Keratinocyte (primary cell): ENCODE data around the gene PM20D1. TPM values are rescaled to one million over a fixed set of nuclear protein-coding genes. Genes with fewer than 3 reads are reported as not detected.

ENCODE experiments used
- DNase-seq: peaks from one replicate; pipeline ENCODE4 v3.0.0-alpha.2; 2011; ENCODE audit warnings: low read depth, missing footprints, low spot score
- FAIRE-seq: peaks from 2 replicates; lab custom pipeline; 2011; peaks lifted over from hg19 to GRCh38; lab: Jason Lieb, UNC
- H2AFZ ChIP-seq: 2 replicates; pipeline ENCODE4 v1.6.0; 2012; ENCODE audit warnings: low read length, control low read depth, inconsistent platforms; ENCODE audit not compliant: control insufficient read depth
- H3K27ac ChIP-seq: 2 replicates; pipeline ENCODE4 v1.5.1; 2011; ENCODE audit warnings: low read length; ENCODE audit not compliant: control insufficient read depth, insufficient read depth
- H3K27me3 ChIP-seq: 3 replicates; pipeline ENCODE4 v1.6.0; 2011; ENCODE audit warnings: low read length; ENCODE audit not compliant: control insufficient read depth, insufficient read depth; ENCODE audit errors: extremely low read depth
- H3K36me3 ChIP-seq, 2 experiments: 2 replicates in 1 of 2; 3 replicates in 1 of 2; pipeline ENCODE4 v1.5.1; 2011; ENCODE audit warnings: low read length in 2 of 2, mild to moderate bottlenecking in 1 of 2; ENCODE audit not compliant: control insufficient read depth in 2 of 2, insufficient read depth in 2 of 2; ENCODE audit errors: extremely low read depth in 1 of 2
- H3K4me1 ChIP-seq: 3 replicates; pipeline ENCODE4 v1.5.1; 2011; ENCODE audit warnings: low read length; ENCODE audit not compliant: control insufficient read depth, insufficient read depth; ENCODE audit errors: extremely low read depth
- H3K4me2 ChIP-seq: 3 replicates; pipeline ENCODE4 v1.6.0; 2011; ENCODE audit warnings: low read depth, low read length; ENCODE audit not compliant: control insufficient read depth, insufficient read depth; ENCODE audit errors: extremely low read depth
- H3K4me3 ChIP-seq, 3 experiments: fragments of 200-600 bp in 1 of 3; sonication (generic) in 1 of 3; 2 replicates in 2 of 3; 3 replicates in 1 of 3; pipeline ENCODE4 v1.5.1; 2011 to 2016; ENCODE audit warnings: low read length in 3 of 3, mild to moderate bottlenecking in 3 of 3, control low read depth in 2 of 3, inconsistent platforms in 1 of 3, low read depth in 1 of 3, mixed read lengths in 1 of 3, mixed run types in 1 of 3, moderate library complexity in 1 of 3; ENCODE audit not compliant: control insufficient read depth in 2 of 3, insufficient read depth in 2 of 3; ENCODE audit errors: extremely low read depth in 1 of 3
- H3K79me2 ChIP-seq: 2 replicates; pipeline ENCODE4 v1.6.0; 2012; ENCODE audit warnings: low read length; ENCODE audit not compliant: control insufficient read depth, insufficient read depth
- H3K9ac ChIP-seq: 3 replicates; pipeline ENCODE4 v1.6.0; 2011; ENCODE audit warnings: low read length; ENCODE audit not compliant: control insufficient read depth, insufficient read depth; ENCODE audit errors: extremely low read depth
- H3K9me1 ChIP-seq: 3 replicates; pipeline ENCODE4 v1.6.0; 2011; ENCODE audit warnings: low read length; ENCODE audit not compliant: control insufficient read depth, insufficient read depth; ENCODE audit errors: extremely low read depth
- H3K9me3 ChIP-seq: 2 replicates; pipeline ENCODE4 v1.5.1; 2012; ENCODE audit warnings: low read depth, low read length; ENCODE audit not compliant: control insufficient read depth
- H4K20me1 ChIP-seq: 3 replicates; pipeline ENCODE4 v1.6.0; 2011; ENCODE audit warnings: low read length; ENCODE audit not compliant: control insufficient read depth, insufficient read depth; ENCODE audit errors: extremely low read depth
- CTCF ChIP-seq, 3 experiments: IDR thresholded peaks in 1 of 3; conservative IDR thresholded peaks in 1 of 3; optimal IDR thresholded peaks in 1 of 3; 2 replicates in 2 of 3; 3 replicates in 1 of 3; pipeline versions ENCODE3 to v1.5.1; 2011; ENCODE audit warnings: low read length in 3 of 3, mild to moderate bottlenecking in 3 of 3, moderate library complexity in 2 of 3, control low read depth in 1 of 3, inconsistent platforms in 1 of 3; ENCODE audit not compliant: insufficient read depth in 2 of 3; ENCODE audit errors: extremely low read depth in 1 of 3
- EZH2 ChIP-seq: IDR thresholded peaks from one replicate; pipeline ENCODE4 v1.6.1; 2012; ENCODE audit warnings: inconsistent platforms, mild to moderate bottlenecking, low read length, moderate library complexity
- dilution Hi-C: fragments of 300-500 bp; cut with MboI; formaldehyde crosslinking; loops from one replicate; pipeline ENCODE4 v1.7.0; 2020; ENCODE audit warnings: low sequenced_read_pairs; ENCODE audit not compliant: extremely low pct_ligation_motif_present
- polyA plus RNA-seq, 5 experiments: library from polyadenylated mRNA; depleted of rRNA in 3 of 5; stranded (reverse) in 3 of 5; stranded (forward) in 1 of 5; unstranded in 1 of 5; fragments of >200 nt; gene quantifications; 1 replicate in 1 of 5; 2 replicates in 3 of 5; 3 replicates in 1 of 5; pipeline versions ENCODE4 v1.2.1 to v1.2.3, GENCODE V29; 2011 to 2012; ENCODE audit warnings: missing spikeins in 2 of 5, low read depth in 1 of 5, low replicate concordance in 1 of 5

PM20D1 gene
- polyA plus RNA-seq, 1 donor (not counting 4 experiments of a cell fraction or from before 2014, with no cell fraction given): 0.05 TPM

DNA sequence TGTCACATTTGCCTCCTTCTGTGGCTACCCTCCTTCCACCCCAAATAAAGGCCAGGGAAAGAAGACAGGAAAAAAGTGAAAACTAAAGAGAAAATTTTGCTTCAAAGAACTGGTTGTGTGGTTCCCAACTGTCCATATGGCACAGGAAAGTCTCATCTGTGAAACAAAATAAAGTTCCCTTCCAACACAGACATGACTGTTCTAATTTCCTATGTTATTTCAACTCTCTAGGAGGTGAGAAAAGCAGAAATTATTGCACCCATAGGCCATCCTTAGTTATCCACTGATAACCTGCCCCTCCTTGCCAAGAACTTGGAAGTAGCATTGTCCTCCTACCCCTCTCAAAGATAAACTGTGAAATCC is 66.5 kb downstream of the PM20D1 start:
- H3K4me3 ChIP-seq: no peak overlapping the region
- H3K4me1 ChIP-seq: no peaks in the 10 kb centered on the region
- H3K9me3 ChIP-seq: no peaks in the 10 kb centered on the region
- H2AFZ ChIP-seq: no peak overlapping the region
- H3K9ac ChIP-seq: no peak overlapping the region
- H4K20me1 ChIP-seq: no peaks in the 10 kb centered on the region
- H3K36me3 ChIP-seq: no peaks in the 10 kb centered on the region
- no peaks in the 10 kb centered on the region for H3K9me1 ChIP-seq
- DNase-seq (no peak), FAIRE-seq (no peak)
- dilution Hi-C loops: no loop called here
- no peaks in the 10 kb centered on the region for H3K79me2 ChIP-seq
- no peaks in the 10 kb centered on the region for H3K27me3 ChIP-seq
- H3K27ac ChIP-seq: no peak overlapping the region
- no peak overlapping the region for H3K4me2 ChIP-seq
- TF ChIP-seq CTCF (optimal IDR thresholded peaks at IDR 0.05 in 1 of 3, IDR thresholded peaks at IDR 0.05 in 1 of 3, conservative IDR thresholded peaks at IDR 0.05 in 1 of 3; ENCODE audit: extremely low read depth in 1 of 3, insufficient read depth in 2 of 3, low read length in 3 of 3) (no peak), EZH2 (no peak)

- Histone ChIP-seq H3K36me3 (no peaks in the 10 kb centered on the region), H3K9me1 (no peaks in the 10 kb centered on the region), H3K9me3 (no peaks in the 10 kb centered on the region), H3K27me3 (no peaks in the 10 kb centered on the region), H3K4me1 (no peaks in the 10 kb centered on the region), H3K27ac (no peak overlapping the region), H3K79me2 (no peaks in the 10 kb centered on the region), H3K4me3 (no peak overlapping the region), H4K20me1 (no peaks in the 10 kb centered on the region), H3K4me2 (no peak overlapping the region), H3K9ac (no peak overlapping the region), H2AFZ (no peak overlapping the region)
- TF ChIP-seq EZH2 (no peak), CTCF (optimal IDR thresholded peaks at IDR 0.05 in 1 of 3, IDR thresholded peaks at IDR 0.05 in 1 of 3, conservative IDR thresholded peaks at IDR 0.05 in 1 of 3; ENCODE audit: extremely low read depth in 1 of 3, insufficient read depth in 2 of 3, low read length in 3 of 3) (no peak)
- DNase-seq: no peak
- FAIRE-seq: no peak
- dilution Hi-C loops: no loop called here
Observed at GRCh38 chr1:205782627-205783432, 67.1 kb downstream of the PM20D1 start.
